DLD1 (cell line): ENCODE data around the gene ALCAM.
"Not testable (repeated sequence)": the region's sequence is repeated elsewhere in the genome, so short reads cannot be mapped to it uniquely, and the experiment has no call there.

Experiments
- in situ Hi-C: cut with HindIII; loops from 2 replicates; pipeline ENCODE4 v1.10.0; 2017; ENCODE audit warnings: low sequenced_read_pairs

The ALCAM gene

DNA sequence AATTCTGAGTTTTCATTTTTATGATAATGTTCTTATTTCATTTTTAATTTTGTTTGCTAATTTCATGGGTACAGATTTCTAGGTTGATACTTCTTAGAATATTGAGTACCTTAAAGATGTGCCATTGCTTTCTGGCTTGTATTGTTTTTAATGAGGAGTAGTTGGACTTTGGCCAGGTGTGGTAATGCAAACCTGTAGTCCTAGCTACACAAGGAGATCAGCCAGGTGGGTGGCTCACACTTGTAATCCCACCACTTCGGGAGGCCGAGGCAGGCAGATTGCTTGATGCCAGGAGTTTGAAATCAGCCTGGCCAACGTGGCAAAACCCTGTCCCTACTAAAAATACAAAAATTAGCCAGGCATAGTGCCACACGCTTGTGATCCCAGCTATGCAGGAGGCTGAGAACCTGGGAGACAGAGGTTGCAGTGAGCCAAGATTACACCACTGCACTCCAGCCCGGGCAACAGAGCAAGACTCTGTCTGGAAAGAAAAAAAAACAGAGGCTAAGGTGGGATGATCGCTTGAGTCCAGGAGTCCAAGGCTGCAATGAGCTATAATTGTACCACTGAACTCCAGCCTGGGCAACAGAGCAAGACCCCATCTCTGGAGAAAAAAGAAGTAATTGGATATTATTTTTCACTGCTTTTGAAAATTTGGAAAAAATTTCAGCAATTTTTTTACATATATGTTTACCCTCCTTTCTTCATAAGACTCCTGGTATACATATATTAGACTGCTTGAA lies 198.0 kb downstream of the ALCAM start:
- in situ Hi-C loops: no loop called here

DNA sequence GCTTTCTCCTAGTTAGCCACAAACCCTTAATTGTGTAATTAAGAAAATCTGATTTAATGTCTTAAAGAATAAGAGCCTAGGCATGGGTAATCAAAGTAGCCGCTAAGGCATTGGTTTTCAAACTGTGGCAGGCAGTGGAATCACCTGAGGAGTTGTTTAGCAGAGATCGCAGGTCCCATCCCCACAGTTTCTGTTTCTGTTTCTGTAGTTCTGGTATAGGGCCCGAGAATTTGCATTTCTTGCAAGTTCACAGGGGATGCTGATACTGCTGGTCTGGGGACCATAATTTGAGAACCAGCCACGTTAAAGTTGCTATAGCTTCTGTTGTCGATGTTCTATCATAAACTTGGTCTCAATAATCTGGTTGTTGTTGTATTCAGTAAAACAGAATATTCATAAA lies 204.3 kb downstream of the ALCAM start:
- in situ Hi-C loops: no loop called here

DNA sequence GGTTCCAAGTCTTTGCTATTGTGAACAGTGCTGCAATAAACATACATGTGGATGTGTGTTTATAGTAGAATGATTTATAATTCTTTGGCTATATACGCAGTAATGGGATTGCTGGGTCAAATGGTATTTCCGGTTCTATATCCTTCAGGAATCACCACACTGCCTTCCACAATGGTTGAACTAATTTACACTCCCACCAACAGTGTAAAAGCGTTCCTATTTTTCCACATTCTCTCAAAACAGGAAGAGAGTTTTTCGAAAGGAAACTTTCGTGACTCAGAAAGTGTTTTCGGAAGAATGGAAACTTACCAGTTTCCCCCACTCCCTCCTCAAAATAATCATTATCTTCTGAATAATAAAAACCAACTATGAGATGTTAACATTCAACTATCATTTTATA lies 205.8 kb downstream of the ALCAM start:
- in situ Hi-C loops: no loop called here

DNA sequence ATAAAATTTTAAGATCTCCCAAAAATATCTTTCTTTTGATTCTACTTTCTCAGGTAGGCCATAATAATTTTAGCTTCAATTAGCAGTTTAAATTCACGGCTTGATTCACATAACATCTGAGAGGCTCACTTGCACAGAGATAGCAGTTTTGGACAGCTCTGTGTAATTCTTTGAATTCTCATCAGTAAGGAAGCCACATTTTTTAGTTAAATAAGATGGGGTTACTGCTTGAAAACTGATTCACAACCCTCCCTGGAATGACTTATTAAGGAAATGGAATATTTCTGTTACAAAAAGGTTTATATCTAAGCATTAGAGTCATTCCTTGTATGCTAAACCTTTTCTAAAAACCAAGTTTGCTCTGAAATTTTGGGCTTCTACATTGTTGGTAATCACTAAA lies 212.7 kb downstream of the ALCAM start:
- in situ Hi-C loops: no loop called here

DNA sequence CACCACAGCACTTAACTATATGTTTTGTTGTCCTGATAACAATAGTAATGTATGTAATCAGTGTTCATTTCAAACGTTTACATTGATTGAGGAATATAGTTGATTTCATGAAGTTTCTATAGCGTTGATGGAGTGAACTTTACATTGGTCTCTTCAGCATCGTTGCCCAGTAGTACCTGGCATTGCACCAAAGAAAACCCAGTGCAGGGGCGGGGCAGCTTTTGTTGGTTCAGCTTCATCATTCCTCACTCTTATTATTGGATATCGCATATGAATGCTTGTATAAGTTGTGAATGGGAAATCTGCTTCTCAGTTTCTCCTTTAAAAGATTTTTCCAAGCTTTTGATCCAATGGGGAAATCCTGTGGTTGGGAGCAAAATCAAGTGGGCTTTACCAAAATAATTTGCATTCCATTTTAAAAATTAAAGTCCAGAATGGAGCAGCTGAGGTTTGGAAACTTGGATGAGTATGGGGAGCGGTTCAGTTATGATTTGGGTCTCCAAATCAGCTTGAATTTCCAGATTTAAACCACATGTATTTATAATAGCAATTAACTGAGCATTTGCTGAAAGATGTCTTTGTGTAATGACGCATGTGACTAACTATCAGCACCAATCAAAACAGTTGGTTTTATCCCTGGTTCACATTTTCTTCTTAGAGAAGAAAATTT lies 213.7 kb downstream of the ALCAM start:
- in situ Hi-C loops: no loop called here

DNA sequence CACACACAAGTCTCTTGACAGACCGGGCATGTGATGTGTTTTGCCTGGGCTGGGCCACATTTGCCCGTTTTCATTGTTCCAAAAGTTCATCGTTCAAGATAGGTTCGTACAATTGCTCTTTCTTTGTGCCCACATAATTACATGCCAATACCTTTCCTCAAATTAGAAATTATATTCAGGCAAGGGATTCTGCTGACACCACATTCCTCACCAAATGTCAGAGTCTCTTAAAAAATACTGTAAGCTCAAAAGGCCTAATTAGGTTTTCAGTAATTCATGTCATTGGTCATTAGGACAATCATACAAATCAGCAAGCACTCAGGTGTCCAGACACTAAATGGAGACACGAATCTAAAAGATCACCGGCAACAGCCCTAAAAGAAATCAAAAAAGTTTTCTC lies 215.3 kb downstream of the ALCAM start:
- in situ Hi-C loops: no loop called here

DNA sequence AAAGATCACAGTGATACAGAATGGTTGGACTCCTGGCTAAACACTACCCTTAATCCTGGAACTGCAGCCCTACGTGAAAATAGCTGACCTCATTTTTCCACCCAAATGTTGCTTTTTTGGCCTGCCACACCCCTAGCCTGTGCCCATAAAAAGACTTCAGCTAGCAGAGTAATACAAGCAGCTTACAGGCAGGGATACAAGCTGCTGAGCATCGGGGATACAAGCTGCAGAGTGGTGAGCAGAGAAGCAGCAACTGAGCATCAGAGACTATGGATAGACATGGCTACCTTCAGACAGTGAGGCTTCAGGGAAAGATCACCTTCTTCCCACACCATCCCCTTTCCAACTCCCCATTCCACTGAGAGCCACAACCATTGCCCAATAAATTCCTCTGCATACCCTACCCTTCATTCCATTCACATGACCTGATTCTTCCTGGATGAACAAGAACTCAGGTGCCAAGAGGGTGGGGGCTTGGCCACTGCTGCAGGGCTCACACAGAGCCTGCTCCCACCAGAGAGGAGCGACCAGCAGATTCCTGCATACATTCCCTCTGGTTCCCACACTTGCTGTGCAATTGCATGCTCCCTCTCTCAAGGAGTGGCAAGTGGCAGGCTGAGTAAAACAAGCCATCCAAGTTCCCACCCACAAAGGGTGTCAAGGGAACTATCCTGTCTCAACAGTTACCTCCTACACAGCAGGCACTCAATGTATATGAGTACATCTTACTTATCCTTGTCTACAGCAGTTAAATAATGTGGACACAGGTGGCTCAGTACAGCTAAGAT lies 217.5 kb downstream of the ALCAM start:
- in situ Hi-C loops: no loop called here

DNA sequence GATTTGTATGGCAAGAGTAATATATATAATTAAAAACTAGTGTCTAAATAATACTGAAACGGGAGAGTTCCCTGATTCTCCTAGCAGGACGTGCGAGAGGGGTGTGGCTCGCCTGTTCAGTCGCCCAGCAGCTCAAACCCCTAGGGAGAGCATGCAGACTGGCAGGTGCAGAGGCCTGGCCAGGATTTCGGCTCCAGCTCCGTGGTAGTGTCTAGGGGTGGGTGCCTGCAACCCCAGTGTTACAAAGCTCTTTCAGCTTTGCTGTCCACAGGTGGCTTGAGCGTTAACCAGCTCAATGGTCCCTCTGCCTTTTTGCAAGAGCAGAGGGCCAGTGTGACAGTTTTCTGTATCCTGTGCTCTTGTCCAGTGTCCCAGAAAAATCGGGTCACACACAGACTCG lies 226.6 kb downstream of the ALCAM start:
- in situ Hi-C loops: no loop called here

DNA sequence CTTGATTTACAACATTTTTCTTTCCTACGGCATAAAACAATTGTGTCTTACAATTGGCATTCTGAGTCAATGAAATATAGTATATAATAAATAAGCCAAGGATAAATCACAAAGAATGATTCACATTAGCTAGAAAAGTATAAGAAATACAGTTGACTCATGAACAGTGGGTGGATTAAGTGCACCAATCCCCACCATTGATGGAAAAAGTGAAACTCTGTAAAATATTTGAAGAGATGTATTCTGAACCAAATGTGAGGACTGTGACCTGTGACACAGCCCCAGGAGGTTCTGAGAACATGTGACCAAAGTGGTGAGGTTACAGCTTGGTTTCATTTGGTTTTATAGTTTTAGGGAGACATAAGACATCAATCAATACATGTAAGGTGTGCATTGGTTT lies 227.5 kb downstream of the ALCAM start:
- in situ Hi-C loops: no loop called here

DNA sequence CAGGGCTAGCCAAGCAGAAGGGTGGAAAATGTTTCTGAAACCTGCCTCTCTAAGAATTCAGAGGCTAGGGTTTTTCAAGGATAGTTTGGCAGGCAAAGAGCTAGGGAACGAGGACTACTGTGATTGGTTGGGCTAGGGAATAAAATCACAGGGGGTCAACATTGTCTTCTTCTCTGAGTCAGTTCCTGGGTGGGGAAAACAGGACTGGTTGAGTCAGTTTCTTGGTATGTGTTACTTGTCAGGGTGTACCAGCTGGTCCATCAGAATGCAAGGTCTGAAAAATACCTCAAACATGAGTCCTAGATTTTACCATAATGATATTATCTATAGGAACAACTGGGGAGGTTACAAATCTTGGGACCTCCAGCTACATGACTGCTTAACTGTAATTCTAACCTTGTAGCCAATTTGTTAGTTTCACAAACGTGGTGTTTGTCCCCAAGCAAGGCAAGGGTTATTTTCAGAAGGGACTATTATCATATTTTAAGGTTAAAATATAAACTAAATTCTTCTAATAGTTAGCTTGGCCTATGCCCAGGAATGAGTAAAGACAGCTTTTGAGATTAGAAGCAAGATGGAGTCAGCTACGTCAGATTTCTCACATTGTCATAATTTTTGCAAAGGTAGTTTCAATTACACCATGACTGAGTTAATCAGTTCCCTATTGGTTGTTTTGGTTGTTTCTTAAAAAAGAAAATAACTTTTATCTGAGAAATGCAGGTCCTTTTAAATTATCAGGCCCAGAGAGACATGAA lies 231.5 kb downstream of the ALCAM start:
- in situ Hi-C loops: no loop called here

DNA sequence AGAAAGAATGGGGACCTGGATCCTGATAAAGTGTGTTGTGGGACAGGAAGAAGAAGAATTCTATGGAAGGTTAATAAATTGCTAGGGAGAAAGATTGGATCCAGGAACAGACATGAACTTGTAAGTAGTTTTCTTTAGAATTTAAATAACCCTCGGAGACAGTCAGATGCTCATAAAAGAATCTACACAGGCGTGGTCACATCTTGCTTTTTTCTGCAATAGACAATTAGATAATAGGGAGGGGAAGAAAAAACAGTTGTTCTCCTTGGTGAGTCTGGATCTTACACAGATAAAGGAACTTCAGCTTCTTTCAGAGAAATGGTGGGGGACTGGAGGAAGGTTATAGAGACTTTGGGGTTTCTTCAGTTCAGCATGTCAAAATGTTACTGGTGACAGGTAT lies 232.6 kb downstream of the ALCAM start:
- in situ Hi-C loops: no loop called here

DNA sequence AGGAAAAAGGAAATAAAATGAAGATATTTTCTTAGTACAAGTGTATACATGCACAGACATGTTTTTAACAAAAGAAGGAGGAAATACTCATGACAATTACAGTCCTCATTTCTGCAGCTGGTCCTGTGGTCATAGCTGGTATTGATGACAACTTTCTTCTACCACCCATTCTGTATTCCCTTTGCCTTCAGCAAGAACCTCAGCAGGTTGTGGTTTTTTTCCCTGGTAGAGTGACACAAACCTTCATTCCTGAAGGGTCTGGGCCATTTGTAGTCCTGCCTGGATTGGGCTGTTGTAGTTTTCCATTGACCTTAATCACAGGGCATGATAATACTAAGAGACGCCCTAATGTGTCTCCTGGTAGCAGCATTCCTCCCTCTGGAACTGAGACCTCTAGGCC lies 235.0 kb downstream of the ALCAM start:
- in situ Hi-C loops: not testable (repeated sequence)

DNA sequence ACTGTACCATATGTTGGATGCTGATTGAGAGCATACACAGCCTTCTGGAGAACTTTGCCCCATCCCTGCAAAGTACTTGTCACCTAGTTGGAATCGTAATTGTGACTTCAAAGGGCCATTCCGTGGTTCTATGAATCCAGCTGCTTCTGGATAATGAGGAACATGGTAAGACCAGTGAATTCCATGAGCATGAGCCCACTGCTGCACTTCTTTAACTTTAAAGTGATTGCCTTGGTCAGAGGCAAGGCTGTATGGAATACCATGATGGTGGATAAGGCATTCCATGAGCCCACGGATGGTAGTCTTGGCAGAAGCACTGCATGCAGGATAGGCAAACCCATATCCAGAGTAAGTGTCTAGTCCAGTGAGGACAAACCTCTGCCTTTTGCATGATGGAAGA lies 235.6 kb downstream of the ALCAM start:
- in situ Hi-C loops: not testable (repeated sequence)

DNA sequence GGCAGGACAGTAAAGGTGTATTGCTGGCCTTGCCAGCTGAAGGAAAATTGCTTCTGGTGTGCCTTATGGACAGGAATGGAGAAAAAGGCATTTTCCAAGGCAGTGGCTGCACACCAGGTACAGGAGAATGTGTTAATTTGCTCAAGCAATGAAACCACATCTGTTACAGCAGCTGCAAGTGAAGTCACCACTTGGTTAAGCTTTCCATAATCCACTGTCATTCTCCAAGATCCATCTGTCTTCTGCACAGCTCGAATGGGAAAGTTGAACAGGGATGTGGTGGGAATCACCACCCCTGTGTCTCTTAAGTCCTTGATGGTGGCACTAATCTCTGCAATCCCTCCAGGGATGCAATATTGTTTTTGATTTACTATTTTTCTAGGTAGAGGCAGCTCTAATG lies 236.8 kb downstream of the ALCAM start:
- in situ Hi-C loops: not testable (repeated sequence)

DNA sequence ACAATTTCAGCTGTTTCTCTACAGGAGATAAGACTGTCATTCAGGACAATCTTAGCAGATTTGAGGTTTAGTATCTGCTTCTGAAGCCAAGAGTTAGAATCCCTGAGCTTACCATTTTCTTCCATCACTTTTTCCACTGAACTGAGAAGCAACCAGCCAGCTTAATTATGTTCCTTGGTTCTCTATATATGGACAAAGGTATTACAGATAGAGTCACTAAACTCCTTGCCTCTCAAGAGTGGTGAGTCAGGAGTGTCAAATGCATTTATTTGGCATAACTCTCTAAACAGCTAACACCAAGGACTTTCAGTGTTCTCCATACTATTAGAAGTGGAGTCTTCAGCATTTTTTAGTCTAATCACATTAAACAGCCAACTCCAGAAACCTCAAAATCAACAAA lies 239.3 kb downstream of the ALCAM start:
- in situ Hi-C loops: no loop called here

DNA sequence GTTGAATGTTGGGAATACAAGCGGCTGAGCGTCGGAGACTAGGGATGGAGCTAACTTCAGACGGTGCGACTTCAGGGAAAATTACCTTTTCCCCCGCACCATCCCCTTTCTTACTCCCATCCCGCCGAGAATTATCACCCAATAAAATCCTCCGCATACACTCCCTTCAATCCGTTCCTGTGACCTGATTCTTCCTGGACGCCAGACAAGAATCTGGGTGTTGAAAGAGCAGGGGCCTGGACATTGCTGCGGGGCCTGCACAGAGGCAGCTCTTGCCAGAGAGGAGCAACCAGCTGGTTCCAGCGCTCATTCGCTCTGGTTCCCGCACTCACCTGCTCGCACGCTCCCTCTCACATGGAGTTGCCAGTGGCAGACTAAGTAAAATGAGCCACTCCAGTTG lies 241.9 kb downstream of the ALCAM start:
- in situ Hi-C loops: no loop called here

DNA sequence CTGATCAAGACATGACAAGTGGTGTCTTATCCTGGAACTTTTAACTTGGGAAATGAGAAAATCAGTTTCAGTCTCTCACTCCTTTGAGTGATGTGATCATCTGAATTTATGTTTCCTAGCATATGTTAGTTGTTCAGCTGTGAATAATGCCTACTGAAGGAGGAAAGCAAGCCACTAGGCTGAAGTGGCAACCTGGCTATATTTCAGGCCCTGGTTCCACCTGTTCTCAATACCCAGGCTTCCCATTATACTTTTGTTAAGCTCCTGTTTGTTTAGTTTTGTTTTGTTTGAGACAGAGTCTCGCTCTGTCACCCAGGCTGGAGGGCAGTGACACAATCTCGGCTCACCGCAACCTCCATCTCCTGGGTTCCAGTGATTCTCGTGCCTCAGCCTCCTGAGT lies 243.8 kb downstream of the ALCAM start:
- in situ Hi-C loops: no loop called here

DNA sequence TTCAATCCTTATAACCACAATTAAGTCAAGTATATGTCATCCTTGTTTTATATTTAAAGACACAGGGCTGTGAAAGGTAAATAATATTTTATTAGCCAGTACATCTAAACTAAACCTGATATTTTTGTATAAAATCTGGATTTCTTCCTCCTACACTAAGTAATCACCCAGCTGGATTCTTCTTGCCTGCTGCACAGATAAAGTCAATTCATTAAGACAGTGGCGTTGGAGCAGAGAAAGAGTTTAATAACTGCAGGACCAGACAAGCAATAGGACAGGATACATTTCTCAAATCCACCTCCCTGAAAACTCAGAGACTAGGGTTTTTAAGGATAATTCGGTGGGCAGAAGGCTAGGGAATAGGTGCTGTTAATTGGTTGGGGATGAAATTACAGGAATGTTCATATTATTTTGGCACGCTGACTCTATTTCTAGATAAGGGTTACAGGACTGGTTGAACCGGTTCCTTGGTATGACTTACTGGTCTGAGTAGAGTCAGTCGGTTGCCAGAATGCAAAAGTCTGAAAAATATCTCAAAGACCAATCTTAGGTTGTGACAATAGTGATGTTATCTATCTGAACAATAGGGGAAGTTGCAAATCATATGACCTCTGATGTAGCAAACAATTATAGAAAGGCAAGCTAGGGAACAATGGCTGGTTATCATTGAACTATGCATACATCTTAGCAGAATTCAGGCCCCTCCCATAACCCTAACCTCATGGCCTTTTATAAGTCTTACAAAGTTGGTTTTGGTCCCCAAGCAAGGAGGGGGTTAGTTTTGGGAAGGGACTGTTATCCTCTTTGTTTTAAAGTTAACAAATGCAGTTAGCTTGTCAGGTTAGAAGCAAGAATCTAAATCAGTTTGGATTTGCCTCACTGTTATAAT lies 244.8 kb downstream of the ALCAM start:
- in situ Hi-C loops: no loop called here

DNA sequence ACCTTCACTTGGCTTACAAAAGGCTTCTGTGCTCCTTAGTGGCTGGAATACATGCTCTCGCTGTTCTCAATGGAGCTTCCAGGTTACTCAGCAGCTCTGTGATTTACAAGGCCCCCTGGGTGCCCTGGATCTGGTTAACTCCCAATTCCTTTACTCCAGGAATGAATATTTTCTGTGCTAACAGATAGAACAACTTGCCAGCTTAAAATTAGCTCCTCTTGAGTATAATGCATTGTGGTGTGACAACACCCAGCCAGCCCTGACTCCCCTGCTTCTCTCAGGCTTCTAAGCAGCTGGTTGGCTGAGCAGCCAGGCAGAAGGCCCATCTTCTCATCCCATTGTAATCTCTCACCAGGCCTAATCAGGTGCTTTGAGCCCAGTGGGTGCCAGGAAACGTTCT lies 246.4 kb downstream of the ALCAM start:
- in situ Hi-C loops: no loop called here

DNA sequence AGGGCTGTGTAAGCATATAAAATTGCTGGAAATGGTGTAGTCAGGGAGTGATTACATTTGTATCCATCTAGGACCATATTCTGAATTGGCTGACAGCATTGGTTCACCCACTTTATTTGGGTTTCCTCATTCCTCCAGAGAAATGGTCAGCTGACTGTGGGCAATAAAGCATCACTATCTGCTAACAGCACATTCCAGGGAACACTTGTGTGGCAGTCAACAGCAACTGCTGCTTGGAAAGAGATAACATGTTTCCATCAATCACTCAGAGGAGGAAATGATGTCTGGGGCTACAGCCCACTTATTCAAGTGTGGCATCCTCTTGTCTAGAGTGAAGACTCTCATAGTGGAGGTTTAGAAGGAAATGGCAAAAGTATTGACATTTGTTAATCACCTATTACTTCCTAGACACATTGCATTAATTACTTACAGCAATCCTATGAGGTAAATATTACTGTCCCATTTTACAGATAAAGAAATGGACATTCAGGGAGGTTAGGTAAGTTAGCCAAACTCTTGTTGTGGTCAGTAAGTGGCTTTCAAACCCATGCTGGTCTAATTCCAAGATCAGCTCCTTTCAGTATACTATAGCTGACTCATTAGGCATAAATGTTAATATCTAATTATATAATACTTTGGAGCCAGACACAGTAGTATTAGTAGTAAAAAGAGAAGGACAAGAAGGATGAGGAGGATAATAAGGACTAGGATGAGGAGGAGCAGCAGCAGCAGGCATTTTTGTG lies 247.8 kb downstream of the ALCAM start:
- in situ Hi-C loops: no loop called here
